Naive thymus-derived CD8-positive, alpha-beta T cell (primary cell): ENCODE measurements around the gene POGZ. TPM values are rescaled to one million over a fixed set of nuclear protein-coding genes. Genes with fewer than 3 reads are reported as not detected.

Experiments
- ATAC-seq, 2 donors: fragments of 150-1000 bp; cut with Tn5 transposase in 1 of 2; sonication (Bioruptor Pico), chemical (Tn5 transposase) in 1 of 2; 1 replicate in 1 of 2; 2 replicates in 1 of 2; pipeline ENCODE4 v1.10.0; 2021; ENCODE audit warnings: mild to moderate bottlenecking in 2 of 2, moderate library complexity in 2 of 2
- POLR2A ChIA-PET: fragments of 350-600 bp; sonication (Branson Sonifier 250); formaldehyde crosslinking; loops from one replicate; lab custom pipeline; 2021; ENCODE audit warnings: antibody characterized with exemption; lab: Charles Lee
- DNase-seq, 10 donors: peaks; one replicate each; pipeline versions ENCODE4 v3.0.0 to v3.0.0-alpha.2; 2020 to 2022
- H3K27ac Mint-ChIP-seq, 10 donors: one replicate each; pipeline ENCODE4 v1.8.0; 2020 to 2022; ENCODE audit warnings: mild to moderate bottlenecking in 10 of 10, mixed read lengths in 10 of 10, moderate library complexity in 4 of 10, inconsistent platforms in 1 of 10
- H3K27me3 Mint-ChIP-seq, 5 donors: one replicate each; pipeline ENCODE4 v1.8.0; 2021 to 2022; ENCODE audit warnings: mixed read lengths in 5 of 5
- H3K36me3 Mint-ChIP-seq, 3 donors: one replicate each; pipeline ENCODE4 v1.8.0; 2020 to 2022; ENCODE audit warnings: mixed read lengths in 3 of 3, mild to moderate bottlenecking in 2 of 3, inconsistent platforms in 1 of 3
- H3K4me1 Mint-ChIP-seq, 4 donors: one replicate each; pipeline ENCODE4 v1.8.0; 2021 to 2022; ENCODE audit warnings: mixed read lengths in 4 of 4
- H3K4me3 Mint-ChIP-seq, 10 donors: one replicate each; pipeline ENCODE4 v1.8.0; 2020 to 2022; ENCODE audit warnings: mild to moderate bottlenecking in 10 of 10, mixed read lengths in 10 of 10, moderate library complexity in 6 of 10, inconsistent platforms in 1 of 10
- H3K9me3 Mint-ChIP-seq, 9 donors: one replicate each; pipeline ENCODE4 v1.8.0; 2020 to 2022; ENCODE audit warnings: mixed read lengths in 9 of 9, mild to moderate bottlenecking in 3 of 9, inconsistent platforms in 1 of 9, moderate library complexity in 1 of 9
- polyA plus RNA-seq, 3 donors: library from polyadenylated mRNA; unstranded; fragments of 300-500 nt; fragmentation: Illumina TruSeq; gene quantifications; one replicate each; pipeline ENCODE4 v1.2.3, GENCODE V29; 2021
- total RNA-seq, 8 experiments: library from RNA in 2 of 8; stranded (reverse) in 2 of 8; gene quantifications; one replicate each; pipeline ENCODE4 v1.2.3 and lab custom pipeline; 2021 to 2026

The POGZ gene
- total and polyA plus RNA-seq, 5 experiments from 2014 or later, result 5.9 to 112 (median 9.5) TPM

DNA sequence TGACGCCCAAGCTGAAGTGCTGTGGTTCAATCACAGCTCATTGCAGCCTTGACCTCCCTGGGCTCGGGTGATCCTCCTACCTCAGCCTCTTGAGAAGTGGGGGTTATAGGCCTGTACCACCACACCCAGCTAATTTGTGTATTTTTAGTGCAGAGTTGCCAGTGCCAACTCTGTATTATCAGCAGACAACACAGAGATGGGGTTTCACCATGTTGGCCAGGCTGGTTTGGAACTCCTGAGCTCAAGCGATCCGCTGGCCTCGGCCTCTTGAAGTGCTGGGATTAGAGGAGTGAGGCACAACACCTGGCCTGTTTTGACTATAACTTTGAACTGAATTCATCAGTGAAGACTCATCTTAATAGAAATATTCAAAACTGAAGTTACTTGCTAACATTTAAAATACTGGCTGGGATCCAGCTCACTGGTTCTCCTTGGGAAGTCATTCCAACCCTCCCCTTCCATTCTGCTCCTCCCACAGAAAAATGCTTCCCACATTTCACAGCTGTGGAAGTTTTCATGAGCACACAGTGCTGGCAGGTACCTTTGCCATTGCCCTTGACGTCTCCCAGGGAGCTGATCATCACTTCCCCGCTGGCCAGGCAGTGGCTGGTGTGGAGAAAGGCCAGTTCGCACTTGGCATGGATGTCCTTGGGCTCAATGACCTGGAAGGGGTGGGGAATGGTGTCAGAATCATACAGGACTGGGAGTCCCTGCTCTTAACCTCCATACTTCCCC is 91.5 kb downstream of the POGZ start:
- POLR2A ChIA-PET, result no interaction called here
- H3K9me3 Mint-ChIP-seq, result peaks cover 0 to 9% (median 2%) of the 10 kb centered on the region in 9 donors
- no peak overlapping the region for H3K4me3 Mint-ChIP-seq
- DNase-seq, result no peak
- no peak overlapping the region for H3K27ac Mint-ChIP-seq
- no peaks in the 10 kb centered on the region for H3K27me3 Mint-ChIP-seq
- peaks cover 0 to under 1% (median 0%) of the 10 kb centered on the region in 3 donors for H3K36me3 Mint-ChIP-seq
- peaks cover 0 to 4% (median 0%) of the 10 kb centered on the region in 4 donors for H3K4me1 Mint-ChIP-seq
- no peak for ATAC-seq

DNA sequence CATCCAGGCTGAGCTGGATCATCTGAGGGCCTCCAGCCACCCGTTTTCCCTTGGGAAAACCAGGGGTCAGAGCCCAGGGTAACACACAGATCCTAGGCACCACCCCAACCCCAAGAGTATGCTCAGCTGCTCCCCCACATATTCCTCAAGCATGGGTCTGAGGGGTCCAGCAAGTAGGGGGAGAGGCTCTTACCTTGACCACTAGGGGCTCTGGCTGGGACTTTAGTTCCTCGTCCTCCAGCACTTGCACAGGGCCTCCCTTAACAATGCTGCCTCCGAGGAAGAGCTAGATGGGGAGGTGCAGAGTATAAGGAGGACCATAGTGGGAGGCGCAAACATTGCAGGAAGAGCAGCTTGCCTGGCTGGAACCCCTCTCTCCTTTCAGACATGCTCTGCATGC is 94.3 kb downstream of the POGZ start:
- H3K36me3 Mint-ChIP-seq, result peaks cover 2 to 7% (median 4%) of the 10 kb centered on the region in 3 donors
- ATAC-seq (no peak), DNase-seq (no peak)
- H3K27ac Mint-ChIP-seq, result no peak overlapping the region
- H3K9me3 Mint-ChIP-seq, result peaks cover 0 to 21% (median 9%) of the 10 kb centered on the region in 9 donors
- peaks cover 0 to 4% (median 0%) of the 10 kb centered on the region in 4 donors for H3K4me1 Mint-ChIP-seq
- no peak overlapping the region for H3K4me3 Mint-ChIP-seq
- POLR2A ChIA-PET, result no interaction called here
- no peaks in the 10 kb centered on the region for H3K27me3 Mint-ChIP-seq

GRCh38 chr1:151362308-151363155 is 96.8 kb downstream of the POGZ start:
- DNase-seq, result no peak
- no peak for ATAC-seq
- POLR2A ChIA-PET, result interaction anchor here (0.6 kb wide), 1 partner anchor 1211 kb away, joined by 8 read pairs; no protein-coding TSS in a partner anchor
- Mint-ChIP-seq H3K27ac (no peak overlapping the region), H3K27me3 (no peaks in the 10 kb centered on the region), H3K36me3 (peaks cover 2 to 7% (median 4%) of the 10 kb centered on the region in 3 donors), H3K4me1 (peaks cover 0 to 3% (median 0%) of the 10 kb centered on the region in 4 donors), H3K9me3 (peaks cover 0 to 21% (median 9%) of the 10 kb centered on the region in 9 donors), H3K4me3 (no peak overlapping the region)

DNA sequence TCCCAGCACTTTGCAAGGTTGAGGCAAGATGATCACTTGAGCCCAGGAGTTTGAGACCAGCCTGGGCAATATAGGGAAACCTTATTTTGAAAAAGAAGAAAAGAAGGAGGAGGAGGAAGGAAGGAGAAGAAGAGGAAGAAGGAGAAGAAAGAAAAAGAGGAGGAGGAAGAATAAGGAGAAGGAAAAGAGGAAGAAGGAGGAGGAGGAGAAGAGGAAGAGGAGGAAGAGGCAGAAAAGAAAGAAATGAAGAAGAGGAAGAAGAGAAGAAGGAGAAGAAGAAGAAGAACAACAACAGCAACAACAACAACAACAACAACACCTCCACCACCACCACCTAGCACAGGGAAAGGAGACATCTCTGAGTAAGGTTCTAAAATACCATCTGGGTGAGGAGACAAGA is 97.4 kb downstream of the POGZ start:
- no peak for ATAC-seq
- POLR2A ChIA-PET, result interaction anchor here (0.6 kb wide), 1 partner anchor 1210 kb away, joined by 8 read pairs; no protein-coding TSS in a partner anchor

DNA sequence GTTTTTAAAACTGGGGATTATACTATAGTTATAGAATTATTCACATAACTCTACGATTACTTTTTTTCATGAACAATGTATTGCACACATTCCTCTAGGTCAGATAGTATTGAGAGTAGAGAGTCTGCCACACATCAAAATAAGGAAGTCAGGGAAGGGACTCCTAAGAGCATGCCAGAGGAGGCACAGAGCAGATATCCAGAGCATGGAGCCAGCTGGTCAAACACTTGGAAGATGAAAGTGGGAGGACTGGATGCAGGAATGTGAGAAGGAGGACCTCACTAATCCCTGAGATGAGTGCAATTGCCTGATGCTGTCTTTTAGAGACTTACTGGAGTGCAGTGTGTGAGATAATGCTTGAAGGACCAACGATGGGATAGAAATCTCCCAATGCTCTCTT is 102.6 kb downstream of the POGZ start:
- Mint-ChIP-seq H3K4me3 (no peak overlapping the region), H3K36me3 (peaks cover 0 to 7% (median 2%) of the 10 kb centered on the region in 3 donors), H3K4me1 (no peaks in the 10 kb centered on the region), H3K9me3 (peaks cover 0 to 11% (median under 1%) of the 10 kb centered on the region in 9 donors), H3K27me3 (no peaks in the 10 kb centered on the region), H3K27ac (no peak overlapping the region)
- POLR2A ChIA-PET, result interaction anchor here (0.6 kb wide), 1 partner anchor 80 kb away, joined by 3 read pairs; no protein-coding TSS in a partner anchor
- no peak for ATAC-seq
- DNase-seq, result no peak

More for the DNA sequence above, 97.4 kb downstream of the POGZ start:
- Mint-ChIP-seq H3K27me3 (no peaks in the 10 kb centered on the region), H3K9me3 (peaks cover 0 to 21% (median 9%) of the 10 kb centered on the region in 9 donors), H3K4me3 (no peak overlapping the region), H3K36me3 (peaks cover 2 to 7% (median 4%) of the 10 kb centered on the region in 3 donors), H3K4me1 (peaks cover 0 to 3% (median 0%) of the 10 kb centered on the region in 4 donors), H3K27ac (no peak overlapping the region)
- DNase-seq, result no peak

Other genes with a start within 250 kb of the POGZ start
- gene PSMD4, start 204.8 kb downstream of the POGZ start, total RNA-seq, result 100 to 1,000 TPM; 126 to 130 TPM
- 100 to 1,000 TPM; 220 to 239 (median 228) TPM for gene PSMD4, start 204.8 kb downstream of the POGZ start, polyA plus RNA-seq
- 10 to 100 TPM; 34.6 to 37.2 TPM for gene ZNF687, start 177.2 kb downstream of the POGZ start, total RNA-seq
- gene ZNF687, start 177.2 kb downstream of the POGZ start, polyA plus RNA-seq, result 1 to 10 TPM in 1 of 3 donors, under 1 TPM in 2; 0.56 to 1.1 (median 0.96) TPM
- 10 to 100 TPM; 91.8 to 96.6 TPM for gene PI4KB, start 132.1 kb downstream of the POGZ start, total RNA-seq
- gene PI4KB, start 132.1 kb downstream of the POGZ start, polyA plus RNA-seq, result 10 to 100 TPM; 42.4 to 63.3 (median 52.3) TPM
- gene RFX5, start 112.2 kb downstream of the POGZ start, total RNA-seq, result 10 to 100 TPM; 64.5 to 68.3 TPM
- gene RFX5, start 112.2 kb downstream of the POGZ start, polyA plus RNA-seq, result 10 to 100 TPM; 22.8 to 38.8 (median 23.9) TPM
- gene SELENBP1, start 86.8 kb downstream of the POGZ start, total RNA-seq, result not detected
- gene SELENBP1, start 86.8 kb downstream of the POGZ start, polyA plus RNA-seq, result not detected
- gene PSMB4, start 59.9 kb downstream of the POGZ start, total RNA-seq, result 100 to 1,000 TPM; 224 to 230 TPM
- gene PSMB4, start 59.9 kb downstream of the POGZ start, polyA plus RNA-seq, result 10 to 100 TPM; 47.4 to 57.5 (median 57.3) TPM
- gene CGN, start 51.9 kb upstream of the POGZ start, total RNA-seq, result 1 to 10 TPM; 2.6 to 2.7 TPM
- 1 to 10 TPM in 2 of 3 donors, under 1 TPM in 1; 0.08 to 1.3 (median 1.0) TPM for gene CGN, start 51.9 kb upstream of the POGZ start, polyA plus RNA-seq
- gene TUFT1, start 80.8 kb upstream of the POGZ start, total RNA-seq, result 1 to 10 TPM; 2.9 to 3.2 TPM
- gene TUFT1, start 80.8 kb upstream of the POGZ start, polyA plus RNA-seq, result 1 to 10 TPM in 2 of 3 donors, under 1 TPM in 1; 0.80 to 1.9 (median 1.7) TPM
- 10 to 100 TPM; 32.8 to 33.3 TPM for gene SNX27, start 152.6 kb upstream of the POGZ start, total RNA-seq
- 10 to 100 TPM in 1 of 3 donors, 1 to 10 TPM in 2; 8.3 to 12.2 (median 9.1) TPM for gene SNX27, start 152.6 kb upstream of the POGZ start, polyA plus RNA-seq